OCI-LY1 (cell line): ENCODE data around the gene HOXD9.

Experiments
- EZH2 ChIP-seq: fragments of 200-600 bp; sonication (generic), shearing (Covaris generic); IDR thresholded peaks from 2 replicates; pipeline ENCODE4 v1.8.0; 2017; ENCODE audit warnings: borderline replicate concordance, mixed run types, mild to moderate bottlenecking, antibody characterized with exemption, low read length, moderate library complexity, mixed read lengths
- TF ChIP-seq, protein P1 (sequence below): fragments of 200-600 bp; sonication (generic), shearing (Covaris generic); IDR thresholded peaks from 2 replicates; pipeline ENCODE4 v1.5.1; 2017; ENCODE audit warnings: mild to moderate bottlenecking, antibody characterized with exemption, low read length, moderate library complexity, mixed read lengths

DNA sequence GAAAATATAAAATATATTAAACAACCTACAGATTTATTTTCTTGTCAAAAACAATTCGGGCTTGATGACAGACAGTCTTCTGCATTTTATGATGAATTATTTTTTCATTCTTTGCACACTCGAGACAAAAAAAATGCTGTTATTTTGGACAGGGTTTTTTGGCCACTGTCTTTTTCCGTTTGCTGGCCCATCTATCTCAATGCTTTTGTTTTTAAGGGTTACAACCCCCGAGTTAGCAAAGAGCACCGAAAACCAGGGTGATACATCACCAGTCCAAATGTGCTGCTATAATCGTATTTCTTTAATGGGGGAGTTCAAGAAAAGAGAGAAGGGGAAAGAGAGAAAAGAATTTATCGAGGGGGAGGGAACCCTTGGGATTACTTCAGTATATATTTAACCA lies 46.5 kb upstream of the HOXD9 start:
- TF ChIP-seq, protein P1, sequence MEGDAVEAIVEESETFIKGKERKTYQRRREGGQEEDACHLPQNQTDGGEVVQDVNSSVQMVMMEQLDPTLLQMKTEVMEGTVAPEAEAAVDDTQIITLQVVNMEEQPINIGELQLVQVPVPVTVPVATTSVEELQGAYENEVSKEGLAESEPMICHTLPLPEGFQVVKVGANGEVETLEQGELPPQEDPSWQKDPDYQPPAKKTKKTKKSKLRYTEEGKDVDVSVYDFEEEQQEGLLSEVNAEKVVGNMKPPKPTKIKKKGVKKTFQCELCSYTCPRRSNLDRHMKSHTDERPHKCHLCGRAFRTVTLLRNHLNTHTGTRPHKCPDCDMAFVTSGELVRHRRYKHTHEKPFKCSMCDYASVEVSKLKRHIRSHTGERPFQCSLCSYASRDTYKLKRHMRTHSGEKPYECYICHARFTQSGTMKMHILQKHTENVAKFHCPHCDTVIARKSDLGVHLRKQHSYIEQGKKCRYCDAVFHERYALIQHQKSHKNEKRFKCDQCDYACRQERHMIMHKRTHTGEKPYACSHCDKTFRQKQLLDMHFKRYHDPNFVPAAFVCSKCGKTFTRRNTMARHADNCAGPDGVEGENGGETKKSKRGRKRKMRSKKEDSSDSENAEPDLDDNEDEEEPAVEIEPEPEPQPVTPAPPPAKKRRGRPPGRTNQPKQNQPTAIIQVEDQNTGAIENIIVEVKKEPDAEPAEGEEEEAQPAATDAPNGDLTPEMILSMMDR = no peak
- TF ChIP-seq EZH2 = no peak
